Astrocyte (in vitro differentiated cells and primary cell): Measurements from ENCODE around the gene CCSER2.

ENCODE experiments used
- CTCF ChIP-seq: IDR thresholded peaks from 2 replicates; pipeline ENCODE4 v1.5.1; 2011; ENCODE audit warnings: low read depth, mild to moderate bottlenecking, inconsistent platforms, low read length, moderate library complexity; ENCODE audit not compliant: insufficient read depth
- EZH2 ChIP-seq: IDR thresholded peaks from 2 replicates; pipeline ENCODE4 v1.6.1; 2012; ENCODE audit warnings: mild to moderate bottlenecking, low read length, inconsistent platforms; ENCODE audit not compliant: insufficient read depth

GRCh38 chr10:84356928-84357327 is 28.5 kb downstream of the CCSER2 start:
- TF ChIP-seq CTCF, result no peak
- no peak for TF ChIP-seq EZH2
